Mesendoderm (in vitro differentiated cells): ENCODE results near the gene ATP8B2.

Source experiments
- DNase-seq: peaks from one replicate; pipeline ENCODE4 v3.0.0; 2013
- H2AK5ac ChIP-seq: 2 replicates; pipeline ENCODE4 v1.6.1; 2013; ENCODE audit warnings: low read length, inconsistent platforms
- H2BK120ac ChIP-seq: 2 replicates; pipeline ENCODE4 v1.6.1; 2013; ENCODE audit warnings: low read depth, mild to moderate bottlenecking, low read length, moderate library complexity, mixed read lengths
- H2BK15ac ChIP-seq: replicated peaks from 2 replicates; pipeline ENCODE4 v1.6.1; 2013; ENCODE audit warnings: low read depth, mild to moderate bottlenecking, moderate library complexity
- H2BK5ac ChIP-seq: 2 replicates; pipeline ENCODE4 v1.6.1; 2013; ENCODE audit warnings: low read length, inconsistent platforms
- H3K18ac ChIP-seq: 2 replicates; pipeline ENCODE4 v1.6.1; 2013; ENCODE audit warnings: mild to moderate bottlenecking, low read length, mixed read lengths
- H3K23ac ChIP-seq: one replicate; pipeline ENCODE4 v1.6.1; 2013; ENCODE audit warnings: low read length
- H3K27ac ChIP-seq: 2 replicates; pipeline ENCODE4 v1.5.1; 2013; ENCODE audit warnings: low read depth, mild to moderate bottlenecking, inconsistent platforms, low read length, moderate library complexity
- H3K27me3 ChIP-seq: 2 replicates; pipeline ENCODE4 v1.6.1; 2013; ENCODE audit warnings: low read length, control low read depth, mild to moderate bottlenecking, inconsistent platforms; ENCODE audit not compliant: insufficient read depth, poor library complexity
- H3K36me3 ChIP-seq: 2 replicates; pipeline ENCODE4 v1.6.1; 2013; ENCODE audit warnings: low read length, inconsistent platforms; ENCODE audit not compliant: control insufficient read depth, insufficient read depth
- H3K4ac ChIP-seq: one replicate; pipeline ENCODE4 v1.6.1; 2013; ENCODE audit warnings: low read depth, mild to moderate bottlenecking, low read length, moderate library complexity
- H3K4me1 ChIP-seq: 2 replicates; pipeline ENCODE4 v1.6.1; 2013; ENCODE audit warnings: low read depth, low read length, inconsistent platforms; ENCODE audit not compliant: control insufficient read depth
- H3K4me2 ChIP-seq: 2 replicates; pipeline ENCODE4 v1.6.1; 2013; ENCODE audit warnings: low read length
- H3K4me3 ChIP-seq: 2 replicates; pipeline ENCODE4 v1.5.1; 2013; ENCODE audit warnings: mild to moderate bottlenecking, low read length
- H3K56ac ChIP-seq: one replicate; pipeline ENCODE4 v1.6.1; 2013; ENCODE audit warnings: low read length
- H3K79me1 ChIP-seq: 2 replicates; pipeline ENCODE4 v1.6.1; 2013; ENCODE audit warnings: low read length, inconsistent platforms
- H3K79me2 ChIP-seq: 2 replicates; pipeline ENCODE4 v1.6.1; 2013; ENCODE audit warnings: mild to moderate bottlenecking, low read length; ENCODE audit not compliant: control insufficient read depth, insufficient read depth
- H3K9ac ChIP-seq: 2 replicates; pipeline ENCODE4 v1.6.1; 2013; ENCODE audit warnings: low read length, inconsistent platforms
- H4K5ac ChIP-seq: one replicate; pipeline ENCODE4 v1.6.1; 2013; ENCODE audit warnings: low read length
- H4K8ac ChIP-seq: one replicate; pipeline ENCODE4 v1.6.1; 2013; ENCODE audit warnings: low read depth, mild to moderate bottlenecking, control low read depth, low read length, moderate library complexity
- WGBS: extraction: QIAGEN DNeasy Blood & Tissue Kit; methylation state at CpG from one replicate; pipeline ENCODE4 v1.1.7; 2013; ENCODE audit warnings: low lambda C conversion rate, missing lambda C conversion rate; ENCODE audit not compliant: insufficient coverage; ENCODE audit errors: extremely low coverage; 5-methylcytosine and 5-hydroxymethylcytosine counted together

Gene ATP8B2

DNA sequence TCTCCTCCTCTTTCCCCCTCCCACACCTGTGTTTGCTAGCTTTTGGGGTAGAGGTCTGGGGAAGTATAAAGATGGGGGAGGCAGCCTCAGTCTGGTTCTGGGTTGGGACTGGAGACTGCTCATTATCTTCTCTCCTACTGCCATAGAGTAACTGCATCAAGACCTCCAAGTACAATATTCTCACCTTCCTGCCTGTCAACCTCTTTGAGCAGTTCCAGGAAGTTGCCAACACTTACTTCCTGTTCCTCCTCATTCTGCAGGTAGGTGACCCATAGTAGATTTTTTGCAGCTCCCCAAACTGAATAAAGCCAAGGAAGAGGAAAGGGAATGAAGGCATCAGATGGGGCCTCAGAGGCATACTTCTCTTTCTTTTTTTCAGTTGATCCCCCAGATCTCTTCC lies 5.3 kb downstream of the ATP8B2 start:
- H4K8ac ChIP-seq = no peak overlapping the region
- no peak overlapping the region for H4K5ac ChIP-seq
- H3K79me2 ChIP-seq = peaks cover 3% of the 10 kb centered on the region
- no peak overlapping the region for H3K4me3 ChIP-seq
- no peak overlapping the region for H3K27ac ChIP-seq
- H2BK15ac ChIP-seq = no peak overlapping the region
- no peak overlapping the region for H2AK5ac ChIP-seq
- H2BK5ac ChIP-seq = no peak overlapping the region
- no peak overlapping the region for H3K23ac ChIP-seq
- peaks cover 7% of the 10 kb centered on the region for H3K36me3 ChIP-seq
- H3K79me1 ChIP-seq = peaks cover 11% of the 10 kb centered on the region
- H3K9ac ChIP-seq = no peak overlapping the region
- H3K4me1 ChIP-seq = peaks cover 16% of the 10 kb centered on the region
- no peak overlapping the region for H3K4ac ChIP-seq
- no peak overlapping the region for H2BK120ac ChIP-seq
- no peak for DNase-seq
- no peaks in the 10 kb centered on the region for H3K27me3 ChIP-seq
- H3K4me2 ChIP-seq = no peak overlapping the region
- no peak overlapping the region for H3K18ac ChIP-seq
- no peak overlapping the region for H3K56ac ChIP-seq

DNA sequence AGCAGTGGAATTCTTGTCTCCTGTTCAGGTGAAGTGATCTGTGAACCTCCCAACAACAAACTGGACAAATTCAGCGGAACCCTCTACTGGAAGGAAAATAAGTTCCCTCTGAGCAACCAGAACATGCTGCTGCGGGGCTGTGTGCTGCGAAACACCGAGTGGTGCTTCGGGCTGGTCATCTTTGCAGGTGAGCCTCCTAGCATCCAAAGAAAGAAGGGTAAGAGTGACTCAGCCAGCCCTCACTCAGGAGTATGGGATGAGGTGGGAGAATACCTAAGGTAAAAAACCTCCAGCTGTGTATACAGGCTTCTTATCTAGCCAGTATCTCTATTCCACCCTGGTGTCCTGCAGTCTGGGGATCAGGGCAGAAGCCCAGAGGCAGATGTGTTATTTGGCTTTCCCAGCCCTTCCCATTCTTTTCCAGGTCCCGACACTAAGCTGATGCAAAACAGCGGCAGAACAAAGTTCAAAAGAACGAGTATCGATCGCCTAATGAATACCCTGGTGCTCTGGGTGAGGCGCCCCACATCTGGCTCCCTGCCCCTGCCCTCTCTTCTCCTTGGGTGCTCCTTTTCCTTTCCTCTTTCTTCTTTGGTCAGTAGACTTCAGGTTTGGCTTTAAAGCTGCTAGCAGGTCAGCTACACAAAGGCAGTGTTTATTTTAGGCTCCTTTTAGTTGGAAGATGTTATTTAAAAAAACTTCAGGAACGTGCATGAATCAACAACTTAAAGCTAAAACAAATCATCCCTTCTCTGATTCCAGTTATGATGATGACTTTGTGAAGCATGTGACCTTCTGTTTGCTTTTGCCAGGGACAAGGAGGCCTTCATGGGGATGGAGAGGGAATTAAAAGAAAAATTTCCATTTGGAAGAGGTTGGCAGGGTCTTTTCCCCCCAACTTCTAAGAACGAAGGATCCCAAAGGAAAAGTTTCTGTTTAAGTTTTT lies 9.0 kb downstream of the ATP8B2 start:
- peaks cover 7% of the 10 kb centered on the region for H3K36me3 ChIP-seq

DNA sequence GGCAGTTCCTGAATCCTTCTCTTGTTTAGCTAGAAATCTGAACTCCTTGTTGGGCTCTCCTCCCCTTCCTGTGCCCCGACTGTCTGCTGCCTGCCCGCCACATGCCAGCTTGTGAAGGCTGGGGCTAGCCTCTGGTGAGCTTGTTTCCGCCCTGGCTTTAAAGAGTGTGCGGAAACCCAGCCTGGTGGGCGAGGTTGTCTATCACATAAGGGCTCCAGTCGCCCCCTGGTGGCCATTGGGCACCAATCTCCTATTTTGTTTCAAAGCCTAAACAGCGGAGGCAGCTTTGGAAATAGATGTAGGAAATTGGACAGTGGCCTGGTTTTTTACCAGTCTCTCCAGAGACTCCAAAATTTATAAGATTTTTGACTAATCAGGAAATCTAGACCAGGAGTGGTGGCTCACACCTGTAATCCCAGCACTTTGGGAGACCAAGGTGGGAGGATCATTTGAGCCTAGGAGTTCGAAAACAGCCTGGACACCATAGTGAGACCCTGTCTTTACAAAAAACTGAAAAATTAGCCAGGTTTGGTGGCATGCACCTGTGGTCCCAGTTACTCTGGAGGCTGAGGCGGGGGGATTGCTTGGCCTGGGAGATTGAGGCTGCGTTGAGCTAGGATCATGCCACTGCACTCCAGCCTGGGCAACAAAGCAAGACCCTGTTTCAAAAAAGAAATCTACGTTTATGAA lies 9.8 kb downstream of the ATP8B2 start:
- no peak overlapping the region for H4K8ac ChIP-seq
- H3K4ac ChIP-seq = no peak overlapping the region
- H3K4me1 ChIP-seq = no peaks in the 10 kb centered on the region
- no peak overlapping the region for H3K27ac ChIP-seq
- H3K79me1 ChIP-seq = peaks cover 2% of the 10 kb centered on the region
- no peak overlapping the region for H3K56ac ChIP-seq
- H3K4me2 ChIP-seq = no peak overlapping the region
- H3K27me3 ChIP-seq = no peaks in the 10 kb centered on the region
- H2BK5ac ChIP-seq = no peak overlapping the region
- H3K9ac ChIP-seq = no peak overlapping the region
- H4K5ac ChIP-seq = no peak overlapping the region
- H2AK5ac ChIP-seq = no peak overlapping the region
- no peak overlapping the region for H2BK120ac ChIP-seq
- no CpG with 5 or more reads among the region's 11 CpGs for WGBS
- H3K18ac ChIP-seq = no peak overlapping the region
- H3K23ac ChIP-seq = no peak overlapping the region
- no peaks in the 10 kb centered on the region for H3K79me2 ChIP-seq
- H2BK15ac ChIP-seq = no peak overlapping the region
- no peak overlapping the region for H3K4me3 ChIP-seq
- DNase-seq = peak; percentile 89
- peaks cover 7% of the 10 kb centered on the region for H3K36me3 ChIP-seq

More for the DNA sequence above, 9.0 kb downstream of the ATP8B2 start:
- Histone ChIP-seq H3K79me1 (peaks cover 7% of the 10 kb centered on the region), H3K56ac (no peak overlapping the region), H3K4me3 (no peak overlapping the region), H3K79me2 (no peaks in the 10 kb centered on the region), H3K27ac (no peak overlapping the region), H3K4me1 (peaks cover 2% of the 10 kb centered on the region), H3K23ac (no peak overlapping the region), H4K8ac (no peak overlapping the region), H2BK15ac (no peak overlapping the region), H2BK120ac (no peak overlapping the region), H2BK5ac (no peak overlapping the region), H3K18ac (no peak overlapping the region), H3K27me3 (no peaks in the 10 kb centered on the region), H2AK5ac (no peak overlapping the region), H4K5ac (no peak overlapping the region), H3K4me2 (no peak overlapping the region), H3K9ac (no peak overlapping the region), H3K4ac (no peak overlapping the region)
- no CpG with 5 or more reads among the region's 13 CpGs for WGBS
- DNase-seq = peak; percentile 44

DNA sequence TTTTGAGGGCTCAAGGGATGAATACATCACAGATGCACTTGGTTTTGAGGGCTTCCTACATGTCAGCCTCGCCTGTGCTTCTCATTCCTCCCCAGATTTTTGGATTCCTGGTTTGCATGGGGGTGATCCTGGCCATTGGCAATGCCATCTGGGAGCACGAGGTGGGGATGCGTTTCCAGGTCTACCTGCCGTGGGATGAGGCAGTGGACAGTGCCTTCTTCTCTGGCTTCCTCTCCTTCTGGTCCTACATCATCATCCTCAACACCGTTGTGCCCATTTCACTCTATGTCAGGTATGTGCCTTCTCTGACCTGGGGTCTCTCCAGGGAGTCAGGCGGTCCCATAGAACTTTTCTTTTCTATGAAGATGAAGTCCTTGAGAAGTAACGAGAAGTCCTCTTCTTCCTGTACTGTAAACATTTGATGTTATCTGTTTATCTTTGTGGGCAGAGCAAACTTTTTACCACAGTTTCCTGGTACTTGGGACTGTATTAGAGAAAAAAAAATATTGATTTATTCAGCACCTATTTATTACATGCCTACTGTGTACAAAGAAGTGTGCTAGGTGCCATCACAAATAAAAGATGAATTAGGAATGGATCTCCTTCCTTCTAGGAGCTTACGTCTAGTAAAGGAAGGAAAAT lies 12.0 kb downstream of the ATP8B2 start:
- no peak overlapping the region for H3K4me2 ChIP-seq
- no peak overlapping the region for H2AK5ac ChIP-seq
- no peak overlapping the region for H3K23ac ChIP-seq
- no peak for DNase-seq
- H3K18ac ChIP-seq = no peak overlapping the region
- no peak overlapping the region for H4K8ac ChIP-seq
- H4K5ac ChIP-seq = no peak overlapping the region
- H3K36me3 ChIP-seq = peaks cover 8% of the 10 kb centered on the region
- H2BK120ac ChIP-seq = no peak overlapping the region
- H3K79me1 ChIP-seq = no peaks in the 10 kb centered on the region
- H2BK15ac ChIP-seq = no peak overlapping the region
- H3K4me1 ChIP-seq = no peaks in the 10 kb centered on the region
- H3K27me3 ChIP-seq = no peaks in the 10 kb centered on the region
- no CpG with 5 or more reads among the region's 8 CpGs for WGBS
- no peak overlapping the region for H3K56ac ChIP-seq
- no peak overlapping the region for H3K27ac ChIP-seq
- no peak overlapping the region for H2BK5ac ChIP-seq
- H3K79me2 ChIP-seq = no peaks in the 10 kb centered on the region
- H3K4me3 ChIP-seq = no peak overlapping the region
- H3K9ac ChIP-seq = no peak overlapping the region
- H3K4ac ChIP-seq = no peak overlapping the region

DNA sequence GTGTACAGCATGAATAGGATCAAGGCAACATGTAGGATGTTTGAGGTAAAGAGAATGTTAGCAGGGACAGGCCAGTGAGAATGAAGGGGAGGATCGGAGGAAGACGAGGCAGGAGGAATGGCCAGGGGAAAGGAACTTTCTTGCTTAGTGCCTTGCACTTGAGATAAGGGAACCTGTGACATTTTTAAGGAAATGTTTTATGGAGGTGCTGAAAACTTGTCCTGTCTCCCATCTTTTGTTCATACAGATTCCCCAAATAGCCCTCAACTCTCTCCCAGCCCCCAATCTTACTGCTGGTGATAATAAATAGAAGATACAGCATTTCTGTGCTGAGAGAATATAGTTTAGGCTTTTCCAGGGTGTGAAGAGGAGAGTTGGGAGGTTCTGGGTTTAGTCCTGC lies 13.6 kb downstream of the ATP8B2 start:
- Histone ChIP-seq H4K5ac (no peak overlapping the region), H3K9ac (no peak overlapping the region)

More for the DNA sequence above, 13.6 kb downstream of the ATP8B2 start:
- no peak overlapping the region for H2AK5ac ChIP-seq
- no peak overlapping the region for H3K4ac ChIP-seq
- no peak overlapping the region for H2BK5ac ChIP-seq
- whole genome bisulfite sequencing = no CpG with 5 or more reads among the region's 2 CpGs
- no peaks in the 10 kb centered on the region for H3K4me1 ChIP-seq
- no peak overlapping the region for H4K8ac ChIP-seq
- no peaks in the 10 kb centered on the region for H3K79me2 ChIP-seq
- no peak overlapping the region for H2BK120ac ChIP-seq
- H3K36me3 ChIP-seq = peaks cover 11% of the 10 kb centered on the region
- no peak overlapping the region for H3K27ac ChIP-seq
- no peak overlapping the region for H3K18ac ChIP-seq
- no peak overlapping the region for H3K56ac ChIP-seq
- H3K27me3 ChIP-seq = no peaks in the 10 kb centered on the region
- H2BK15ac ChIP-seq = no peak overlapping the region
- no peak overlapping the region for H3K4me2 ChIP-seq
- H3K79me1 ChIP-seq = no peaks in the 10 kb centered on the region
- H3K23ac ChIP-seq = no peak overlapping the region
- DNase-seq = no peak
- H3K4me3 ChIP-seq = no peak overlapping the region
